Measurements from ENCODE around the gene TNNI3K. TPM values are rescaled to one million over a fixed set of nuclear protein-coding genes. Genes with fewer than 3 reads are reported as not detected.
A peak's percentile ranks its signal among the peaks of the same experiment; 100 is the strongest.

TNNI3K gene
- total RNA-seq, 1 donor from 2014 or later = 1.1 TPM

GRCh38 chr1:74455390-74455789, 220.2 kb downstream of the TNNI3K start:
- H3K4me1 ChIP-seq = no peaks in the 10 kb centered on the region
- ATAC-seq = no peak
- H3K36me3 ChIP-seq = no peaks in the 10 kb centered on the region
- TF ChIP-seq CTCF (IDR thresholded peaks at IDR 0.05) = no peak
- intact Hi-C loops (cut with DNase I) = no loop called here
- no peaks in the 10 kb centered on the region for H3K27me3 ChIP-seq (ENCODE audit: low read depth)
- no peak overlapping the region for H3K27ac ChIP-seq
- no peaks in the 10 kb centered on the region for H3K9me3 ChIP-seq
- H3K4me3 ChIP-seq = no peak overlapping the region
- no peak for DNase-seq

GRCh38 chr1:74457253-74457652, 222.1 kb downstream of the TNNI3K start:
- H3K27ac ChIP-seq = no peak overlapping the region
- no peak for TF ChIP-seq CTCF (IDR thresholded peaks at IDR 0.05)
- no peaks in the 10 kb centered on the region for H3K36me3 ChIP-seq
- ATAC-seq = no peak
- no peak for DNase-seq
- H3K27me3 ChIP-seq (ENCODE audit: low read depth) = no peaks in the 10 kb centered on the region
- intact Hi-C loops (cut with DNase I) = no loop called here
- H3K9me3 ChIP-seq = no peaks in the 10 kb centered on the region
- no peak overlapping the region for H3K4me3 ChIP-seq
- H3K4me1 ChIP-seq = no peaks in the 10 kb centered on the region

GRCh38 chr1:74463333-74463988, 228.3 kb downstream of the TNNI3K start:
- Histone ChIP-seq H3K27ac (no peak overlapping the region), H3K4me3 (no peak overlapping the region)
- ATAC-seq = peak in 1 of 2 donors; percentile 18

GRCh38 chr1:74464037-74464436, 228.8 kb downstream of the TNNI3K start:
- no peak for TF ChIP-seq CTCF (IDR thresholded peaks at IDR 0.05)
- DNase-seq (no peak), ATAC-seq (no peak)
- H3K4me3 ChIP-seq = no peak overlapping the region
- no peaks in the 10 kb centered on the region for H3K36me3 ChIP-seq
- H3K4me1 ChIP-seq = no peaks in the 10 kb centered on the region
- intact Hi-C loops (cut with DNase I) = no loop called here
- no peaks in the 10 kb centered on the region for H3K9me3 ChIP-seq
- H3K27me3 ChIP-seq (ENCODE audit: low read depth) = no peaks in the 10 kb centered on the region
- H3K27ac ChIP-seq = no peak overlapping the region

More at GRCh38 chr1:74463333-74463988, 228.3 kb downstream of the TNNI3K start:
- intact Hi-C loops (cut with DNase I) = no loop called here
- Histone ChIP-seq H3K36me3 (no peaks in the 10 kb centered on the region), H3K4me1 (no peaks in the 10 kb centered on the region), H3K9me3 (no peaks in the 10 kb centered on the region), H3K27me3 (ENCODE audit: low read depth) (no peaks in the 10 kb centered on the region)
- TF ChIP-seq CTCF (IDR thresholded peaks at IDR 0.05) = no peak
- DNase-seq = no peak

- no peak for DNase-seq
- no peaks in the 10 kb centered on the region for H3K4me1 ChIP-seq
- no peaks in the 10 kb centered on the region for H3K36me3 ChIP-seq
- no peaks in the 10 kb centered on the region for H3K27me3 ChIP-seq (ENCODE audit: low read depth)
- intact Hi-C loops (cut with DNase I) = no loop called here
- H3K4me3 ChIP-seq = no peak overlapping the region
- no peaks in the 10 kb centered on the region for H3K9me3 ChIP-seq
- peak; percentile 14 to 39 for ATAC-seq
- no peak for TF ChIP-seq CTCF (IDR thresholded peaks at IDR 0.05)
- no peak overlapping the region for H3K27ac ChIP-seq
These were observed 230.1 kb downstream of the TNNI3K start for GRCh38 chr1:74465193-74465681.
